RWPE2 (cell line): ENCODE data around the gene TP53I3.
A peak's percentile ranks its signal among the peaks of the same experiment; 100 is the strongest.

Experiments used
- ATAC-seq: fragments of 200-7000 bp; cut with Tn5 transposase; 3 replicates; pipeline ENCODE4 v1.9.1; 2021; ENCODE audit warnings: low read depth
- DNase-seq: peaks from one replicate; pipeline ENCODE4 v3.0.0-alpha.2; 2020; ENCODE audit warnings: low spot score
- H3K27ac ChIP-seq: fragments of 450-650 bp; 2 replicates; pipeline ENCODE4 v1.5.1; 2017; ENCODE audit warnings: mild to moderate bottlenecking; ENCODE audit not compliant: poor library complexity, severe bottlenecking
- H3K27me3 ChIP-seq: fragments of 250-450 bp; sonication (Bioruptor Pico); 2 replicates; pipeline ENCODE4 v1.5.1; 2021; ENCODE audit warnings: mild to moderate bottlenecking, moderate library complexity; ENCODE audit not compliant: insufficient read depth, poor library complexity, severe bottlenecking
- H3K36me3 ChIP-seq: fragments of 250-450 bp; sonication (Bioruptor Pico); 2 replicates; pipeline ENCODE4 v1.5.1; 2020; ENCODE audit warnings: low read depth, mild to moderate bottlenecking, moderate library complexity
- H3K4me1 ChIP-seq: fragments of 250-450 bp; sonication (Bioruptor Pico); 2 replicates; pipeline ENCODE4 v1.5.1; 2021; ENCODE audit warnings: mild to moderate bottlenecking, moderate library complexity; ENCODE audit not compliant: insufficient read depth, poor library complexity, severe bottlenecking
- H3K4me3 ChIP-seq: fragments of 250-450 bp; sonication (Bioruptor Pico); 2 replicates; pipeline ENCODE4 v1.5.1; 2021; ENCODE audit warnings: mild to moderate bottlenecking, moderate library complexity; ENCODE audit not compliant: severe bottlenecking
- H3K9me3 ChIP-seq: fragments of 250-450 bp; sonication (Bioruptor Pico); 2 replicates; pipeline ENCODE4 v1.5.1; 2021; ENCODE audit warnings: mild to moderate bottlenecking, moderate library complexity; ENCODE audit not compliant: severe bottlenecking
- TF ChIP-seq, protein P1 (sequence below): fragments of 450-650 bp; IDR thresholded peaks from one replicate; pipeline ENCODE4 v1.5.1; 2017; ENCODE audit warnings: mild to moderate bottlenecking, moderate library complexity; ENCODE audit not compliant: poor library complexity, severe bottlenecking

The TP53I3 gene

DNA sequence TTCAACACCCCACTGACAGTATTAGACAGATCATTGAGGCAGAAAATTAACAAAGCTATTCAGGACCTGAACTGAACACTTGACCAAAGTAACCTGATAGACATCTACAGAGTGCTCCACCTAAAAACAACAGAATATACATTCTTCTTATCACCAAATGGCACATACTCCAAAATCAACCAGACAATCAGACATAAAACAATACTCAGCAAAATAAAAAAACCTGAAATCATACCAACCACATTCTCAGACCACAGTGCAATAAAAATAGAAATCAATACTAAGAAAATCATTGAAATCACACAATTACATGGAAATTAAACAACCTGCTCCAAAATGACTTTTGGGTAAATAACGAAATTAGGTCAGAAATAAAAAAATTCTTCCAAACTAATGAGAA lies 22.7 kb upstream of the TP53I3 start:
- Histone ChIP-seq H3K27ac (no peak overlapping the region), H3K27me3 (no peaks in the 10 kb centered on the region), H3K36me3 (no peaks in the 10 kb centered on the region), H3K9me3 (no peaks in the 10 kb centered on the region), H3K4me1 (peaks cover 18% of the 10 kb centered on the region), H3K4me3 (no peak overlapping the region)
- TF ChIP-seq, protein P1, sequence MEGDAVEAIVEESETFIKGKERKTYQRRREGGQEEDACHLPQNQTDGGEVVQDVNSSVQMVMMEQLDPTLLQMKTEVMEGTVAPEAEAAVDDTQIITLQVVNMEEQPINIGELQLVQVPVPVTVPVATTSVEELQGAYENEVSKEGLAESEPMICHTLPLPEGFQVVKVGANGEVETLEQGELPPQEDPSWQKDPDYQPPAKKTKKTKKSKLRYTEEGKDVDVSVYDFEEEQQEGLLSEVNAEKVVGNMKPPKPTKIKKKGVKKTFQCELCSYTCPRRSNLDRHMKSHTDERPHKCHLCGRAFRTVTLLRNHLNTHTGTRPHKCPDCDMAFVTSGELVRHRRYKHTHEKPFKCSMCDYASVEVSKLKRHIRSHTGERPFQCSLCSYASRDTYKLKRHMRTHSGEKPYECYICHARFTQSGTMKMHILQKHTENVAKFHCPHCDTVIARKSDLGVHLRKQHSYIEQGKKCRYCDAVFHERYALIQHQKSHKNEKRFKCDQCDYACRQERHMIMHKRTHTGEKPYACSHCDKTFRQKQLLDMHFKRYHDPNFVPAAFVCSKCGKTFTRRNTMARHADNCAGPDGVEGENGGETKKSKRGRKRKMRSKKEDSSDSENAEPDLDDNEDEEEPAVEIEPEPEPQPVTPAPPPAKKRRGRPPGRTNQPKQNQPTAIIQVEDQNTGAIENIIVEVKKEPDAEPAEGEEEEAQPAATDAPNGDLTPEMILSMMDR, result no peak
- no peak for DNase-seq
- no peak for ATAC-seq

DNA sequence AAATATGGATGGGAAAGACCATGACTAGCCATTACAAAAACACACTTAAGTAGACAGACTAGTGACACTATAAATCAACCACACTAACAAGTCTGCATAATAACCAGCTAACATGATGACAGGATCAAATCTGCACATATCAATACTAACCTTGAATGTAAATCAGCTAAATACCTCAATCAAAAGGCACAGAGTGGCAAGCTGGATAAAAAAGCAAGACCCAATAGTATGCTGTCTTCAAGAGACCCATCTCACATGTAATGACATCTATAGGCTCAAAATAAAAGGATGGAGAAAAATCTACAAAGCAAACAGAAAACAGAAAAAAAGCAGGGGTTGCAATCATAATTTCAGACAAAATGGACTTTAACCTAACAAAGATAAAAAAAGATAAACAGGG lies 22.2 kb upstream of the TP53I3 start:
- Histone ChIP-seq H3K36me3 (no peaks in the 10 kb centered on the region), H3K9me3 (no peaks in the 10 kb centered on the region)
- no peak for ATAC-seq

DNA sequence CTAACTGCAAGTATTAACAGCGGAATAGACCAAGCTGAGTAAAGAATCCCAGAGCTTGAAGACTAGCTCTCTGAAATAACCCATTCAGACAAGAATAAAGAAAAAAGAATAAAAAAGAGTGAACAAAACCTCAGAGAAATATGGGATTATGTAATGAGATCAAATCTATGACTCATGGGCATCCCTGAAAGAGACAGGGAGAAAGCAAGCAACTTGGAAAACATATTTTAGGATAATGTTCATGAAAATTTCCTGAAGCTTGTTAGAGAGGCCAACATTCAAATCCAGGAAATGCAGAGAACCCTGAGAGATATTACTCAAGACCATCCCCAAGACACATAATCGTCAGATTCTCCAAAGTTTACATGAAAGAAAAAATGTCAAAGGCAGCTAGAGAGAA lies 21.2 kb upstream of the TP53I3 start:
- Histone ChIP-seq H3K4me1 (peaks cover 11% of the 10 kb centered on the region), H3K36me3 (no peaks in the 10 kb centered on the region), H3K4me3 (no peak overlapping the region), H3K27ac (peak overlapping the region; percentile 17), H3K9me3 (no peaks in the 10 kb centered on the region), H3K27me3 (no peaks in the 10 kb centered on the region)
- ATAC-seq (no peak), DNase-seq (no peak)
- TF ChIP-seq, protein P1, result no peak

More for the DNA sequence above, 22.2 kb upstream of the TP53I3 start:
- Histone ChIP-seq H3K4me1 (peaks cover 17% of the 10 kb centered on the region), H3K27me3 (no peaks in the 10 kb centered on the region), H3K27ac (peak overlapping the region; percentile 17), H3K4me3 (no peak overlapping the region)
- DNase-seq, result no peak
- TF ChIP-seq, protein P1, result no peak

DNA sequence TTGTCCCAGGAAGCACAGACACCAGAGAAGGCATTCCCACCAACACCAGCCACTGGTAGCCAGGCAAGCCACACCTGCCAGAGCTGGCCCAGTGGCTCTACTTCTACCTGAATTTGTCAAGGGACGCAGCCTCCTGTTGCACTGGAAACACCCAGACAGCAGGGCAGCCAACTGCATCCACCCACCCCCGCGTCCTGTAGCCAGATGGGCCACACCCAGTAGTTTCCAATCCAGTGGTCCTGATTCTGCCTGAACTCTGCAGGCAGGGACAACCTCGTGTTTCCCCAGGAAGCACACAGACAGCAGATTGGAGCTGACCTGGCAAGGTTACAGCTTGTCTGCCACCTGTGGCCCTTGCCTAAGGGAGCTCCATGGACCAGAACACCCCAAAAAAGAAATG lies 20.3 kb upstream of the TP53I3 start:
- ATAC-seq (no peak), DNase-seq (no peak)
- TF ChIP-seq, protein P1, result no peak
- Histone ChIP-seq H3K27ac (no peak overlapping the region), H3K27me3 (no peaks in the 10 kb centered on the region), H3K4me1 (peaks cover 11% of the 10 kb centered on the region), H3K4me3 (no peak overlapping the region), H3K9me3 (no peaks in the 10 kb centered on the region), H3K36me3 (no peaks in the 10 kb centered on the region)

DNA sequence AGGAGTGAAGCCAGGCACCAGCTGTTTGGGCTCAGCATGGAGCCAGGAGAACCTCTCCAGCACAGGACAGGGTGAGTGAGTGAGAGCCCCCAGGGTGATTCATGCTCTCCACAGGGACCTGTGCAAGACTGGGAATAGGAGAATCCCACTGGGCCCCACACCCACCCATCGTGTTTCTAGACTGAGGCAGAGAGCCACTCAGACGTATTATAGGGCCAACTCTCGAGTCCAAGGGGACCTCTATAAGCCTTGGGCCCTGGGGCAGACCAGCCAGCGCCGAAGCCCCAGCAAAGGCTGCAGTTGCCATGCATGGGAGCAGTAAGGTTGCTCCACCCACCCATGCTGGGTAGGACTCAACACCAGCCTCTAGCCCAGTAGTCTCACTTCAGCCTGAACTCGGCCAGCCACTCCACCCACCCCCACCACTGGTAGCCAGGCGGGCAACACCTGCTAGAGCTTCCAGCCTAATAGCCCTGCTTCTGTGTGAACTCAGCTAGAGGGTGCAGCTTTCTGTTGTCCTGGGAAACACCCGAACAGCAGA lies 19.5 kb upstream of the TP53I3 start:
- no peaks in the 10 kb centered on the region for H3K9me3 ChIP-seq
- no peaks in the 10 kb centered on the region for H3K36me3 ChIP-seq
- TF ChIP-seq, protein P1, result no peak
- DNase-seq (no peak), ATAC-seq (no peak)
- H3K4me1 ChIP-seq, result peaks cover 9% of the 10 kb centered on the region
- H3K4me3 ChIP-seq, result no peak overlapping the region
- no peaks in the 10 kb centered on the region for H3K27me3 ChIP-seq
- no peak overlapping the region for H3K27ac ChIP-seq
